Astrocyte (in vitro differentiated cells and primary cell): ENCODE results near the gene SLC39A9. TPM values are rescaled to one million over a fixed set of nuclear protein-coding genes. Genes with fewer than 3 reads are reported as not detected.

Experiments used
- DNase-seq: peaks from one replicate; pipeline ENCODE4 v3.0.0-alpha.2; 2010; ENCODE audit warnings: low read depth
- FAIRE-seq: peaks from 2 replicates; lab custom pipeline; 2011; peaks lifted over from hg19 to GRCh38; lab: Jason Lieb, UNC
- H2AFZ ChIP-seq: 2 replicates; pipeline ENCODE4 v1.6.0; 2012; ENCODE audit warnings: low read depth, low read length, inconsistent platforms
- H3K27ac ChIP-seq: 2 replicates; pipeline ENCODE4 v1.5.1; 2011; ENCODE audit warnings: low read depth, low read length, inconsistent platforms
- H3K27me3 ChIP-seq: 2 replicates; pipeline ENCODE4 v1.6.0; 2011; ENCODE audit warnings: low read length, inconsistent platforms; ENCODE audit not compliant: insufficient read depth
- H3K36me3 ChIP-seq: 2 replicates; pipeline ENCODE4 v1.5.1; 2011; ENCODE audit warnings: low read length, inconsistent platforms; ENCODE audit not compliant: insufficient read depth
- H3K4me1 ChIP-seq: 2 replicates; pipeline ENCODE4 v1.5.1; 2011; ENCODE audit warnings: low read length, inconsistent platforms; ENCODE audit not compliant: insufficient read depth
- H3K4me2 ChIP-seq: 2 replicates; pipeline ENCODE4 v1.6.0; 2012; ENCODE audit warnings: low read length, inconsistent platforms
- H3K4me3 ChIP-seq: 2 replicates; pipeline ENCODE4 v1.5.1; 2011; ENCODE audit warnings: low read depth, mild to moderate bottlenecking, low read length, inconsistent platforms; ENCODE audit not compliant: insufficient read depth
- H3K79me2 ChIP-seq: 2 replicates; pipeline ENCODE4 v1.6.0; 2012; ENCODE audit warnings: mild to moderate bottlenecking, low read length, inconsistent platforms; ENCODE audit not compliant: insufficient read depth
- H3K9ac ChIP-seq: 2 replicates; pipeline ENCODE4 v1.6.0; 2012; ENCODE audit warnings: mild to moderate bottlenecking, low read length, inconsistent platforms
- H3K9me3 ChIP-seq: 2 replicates; pipeline ENCODE4 v1.5.1; 2012; ENCODE audit warnings: low read depth, mild to moderate bottlenecking, low read length, inconsistent platforms; ENCODE audit not compliant: insufficient read depth
- H4K20me1 ChIP-seq: 2 replicates; pipeline ENCODE4 v1.6.0; 2012; ENCODE audit warnings: low read length, inconsistent platforms; ENCODE audit not compliant: insufficient read depth
- H3K27ac Mint-ChIP-seq: one replicate; pipeline ENCODE4 v1.8.0; 2021; ENCODE audit warnings: mild to moderate bottlenecking, mixed read lengths; ENCODE audit not compliant: unreplicated experiment
- H3K27me3 Mint-ChIP-seq: one replicate; pipeline ENCODE4 v1.8.0; 2021; ENCODE audit warnings: low read depth, mixed read lengths; ENCODE audit not compliant: unreplicated experiment
- H3K36me3 Mint-ChIP-seq: one replicate; pipeline ENCODE4 v1.8.0; 2021; ENCODE audit warnings: low read depth, mixed read lengths; ENCODE audit not compliant: unreplicated experiment
- H3K4me1 Mint-ChIP-seq: one replicate; pipeline ENCODE4 v1.8.0; 2021; ENCODE audit warnings: low read depth, mixed read lengths; ENCODE audit not compliant: unreplicated experiment
- H3K4me3 Mint-ChIP-seq: one replicate; pipeline ENCODE4 v1.8.0; 2021; ENCODE audit warnings: mild to moderate bottlenecking, moderate library complexity, mixed read lengths; ENCODE audit not compliant: unreplicated experiment
- H3K9me3 Mint-ChIP-seq: one replicate; pipeline ENCODE4 v1.8.0; 2021; ENCODE audit warnings: mild to moderate bottlenecking, mixed read lengths; ENCODE audit not compliant: unreplicated experiment
- CTCF ChIP-seq: IDR thresholded peaks from 2 replicates; pipeline ENCODE4 v1.5.1; 2011; ENCODE audit warnings: low read depth, mild to moderate bottlenecking, inconsistent platforms, low read length, moderate library complexity; ENCODE audit not compliant: insufficient read depth
- EZH2 ChIP-seq: IDR thresholded peaks from 2 replicates; pipeline ENCODE4 v1.6.1; 2012; ENCODE audit warnings: mild to moderate bottlenecking, low read length, inconsistent platforms; ENCODE audit not compliant: insufficient read depth
- total RNA-seq: library from RNA; stranded (reverse); gene quantifications from 2 replicates; pipeline ENCODE4 v1.2.1, GENCODE V29; 2021

SLC39A9 gene
- total RNA-seq, 1 donor from 2014 or later, result 69.5 TPM

DNA sequence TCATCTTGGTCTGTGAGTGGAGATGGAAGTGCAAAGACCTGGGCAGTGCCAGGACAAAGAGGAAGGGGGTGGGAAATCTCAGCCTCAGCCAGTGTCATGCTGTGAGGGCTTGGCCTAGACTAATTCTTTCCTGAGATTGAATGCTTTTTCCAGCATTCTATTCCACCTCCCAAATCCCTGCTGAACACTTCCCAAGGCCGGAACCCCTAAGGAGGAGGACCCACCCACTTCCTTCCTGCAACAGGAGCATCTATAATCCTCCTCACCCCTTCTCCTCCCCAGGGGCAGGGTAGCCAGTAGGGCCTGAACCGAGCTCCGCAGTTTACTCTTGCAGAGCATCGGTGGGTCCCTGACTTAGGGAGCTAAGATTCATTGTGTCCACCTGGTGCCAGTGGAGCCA, 89.3 kb downstream of the SLC39A9 start:
- Histone ChIP-seq H2AFZ (no peak overlapping the region), H3K79me2 (no peaks in the 10 kb centered on the region), H3K36me3 (no peaks in the 10 kb centered on the region), H3K9ac (no peak overlapping the region), H3K4me1 (peaks cover 4% of the 10 kb centered on the region), H3K4me3 (no peak overlapping the region), H3K27me3 (peaks cover 45% of the 10 kb centered on the region), H3K27ac (no peak overlapping the region), H3K4me2 (no peak overlapping the region), H3K9me3 (no peaks in the 10 kb centered on the region), H4K20me1 (no peaks in the 10 kb centered on the region)
- Mint-ChIP-seq H3K4me1 (peaks cover 2% of the 10 kb centered on the region), H3K27me3 (peaks cover 66% of the 10 kb centered on the region), H3K4me3 (no peak overlapping the region), H3K27ac (no peak overlapping the region), H3K9me3 (no peaks in the 10 kb centered on the region), H3K36me3 (no peaks in the 10 kb centered on the region)
- TF ChIP-seq EZH2, result no peak
- no peak for TF ChIP-seq CTCF
- DNase-seq (no peak), FAIRE-seq (no peak)

DNA sequence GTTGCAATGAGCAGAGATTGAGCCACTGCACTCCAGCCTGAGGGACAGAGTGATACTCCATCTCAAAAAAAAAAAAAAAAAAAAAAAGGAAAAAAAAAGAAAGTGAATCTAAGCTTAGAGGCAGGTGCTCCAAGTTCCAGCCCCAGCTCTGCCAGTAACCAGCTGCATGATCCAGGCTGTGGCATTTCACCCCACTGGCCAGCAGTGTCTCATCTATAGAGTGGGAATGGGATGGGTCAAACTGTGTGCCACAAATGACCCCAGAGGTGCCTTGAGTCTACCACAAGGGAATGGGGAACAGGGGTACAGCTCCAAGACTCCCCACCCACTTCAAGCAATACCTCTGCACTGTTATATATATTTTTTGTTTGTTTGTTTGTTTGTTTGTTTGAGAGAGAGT, 91.0 kb downstream of the SLC39A9 start:
- no peak for DNase-seq
- H3K27me3 Mint-ChIP-seq, result peaks cover 62% of the 10 kb centered on the region
- no peaks in the 10 kb centered on the region for H3K9me3 ChIP-seq
- H3K4me1 Mint-ChIP-seq, result no peaks in the 10 kb centered on the region
- no peak overlapping the region for H3K4me2 ChIP-seq
- no peaks in the 10 kb centered on the region for H4K20me1 ChIP-seq
- H3K4me1 ChIP-seq, result no peaks in the 10 kb centered on the region
- H3K79me2 ChIP-seq, result no peaks in the 10 kb centered on the region
- H3K27ac ChIP-seq, result no peak overlapping the region
- no peak for FAIRE-seq
- no peaks in the 10 kb centered on the region for H3K36me3 Mint-ChIP-seq
- peaks cover 32% of the 10 kb centered on the region for H3K27me3 ChIP-seq
- no peak overlapping the region for H3K27ac Mint-ChIP-seq
- no peaks in the 10 kb centered on the region for H3K36me3 ChIP-seq
- TF ChIP-seq CTCF (no peak), EZH2 (no peak)
- H3K4me3 Mint-ChIP-seq, result no peak overlapping the region
- H2AFZ ChIP-seq, result no peak overlapping the region
- H3K9ac ChIP-seq, result no peak overlapping the region
- no peak overlapping the region for H3K4me3 ChIP-seq
- H3K9me3 Mint-ChIP-seq, result no peaks in the 10 kb centered on the region

- no peak overlapping the region for H3K4me3 ChIP-seq
- H3K27me3 ChIP-seq, result peaks cover 30% of the 10 kb centered on the region
- no peak for TF ChIP-seq EZH2
- TF ChIP-seq CTCF, result no peak
- Mint-ChIP-seq H3K4me3 (no peak overlapping the region), H3K27me3 (peaks cover 65% of the 10 kb centered on the region), H3K36me3 (no peaks in the 10 kb centered on the region), H3K9me3 (no peaks in the 10 kb centered on the region), H3K4me1 (no peaks in the 10 kb centered on the region), H3K27ac (no peak overlapping the region)
- no peaks in the 10 kb centered on the region for H3K4me1 ChIP-seq
- no peaks in the 10 kb centered on the region for H3K36me3 ChIP-seq
- no peaks in the 10 kb centered on the region for H3K79me2 ChIP-seq
- FAIRE-seq (no peak), DNase-seq (no peak)
- H3K27ac ChIP-seq, result no peak overlapping the region
- no peak overlapping the region for H3K9ac ChIP-seq
- no peaks in the 10 kb centered on the region for H3K9me3 ChIP-seq
- H2AFZ ChIP-seq, result no peak overlapping the region
- no peak overlapping the region for H3K4me2 ChIP-seq
- no peaks in the 10 kb centered on the region for H4K20me1 ChIP-seq
Observed at GRCh38 chr14:69490219-69490918, 91.9 kb downstream of the SLC39A9 start.
